Epithelial cell of proximal tubule (primary cell): ENCODE results near the gene CCDC60. TPM values are rescaled to one million over a fixed set of nuclear protein-coding genes. Genes with fewer than 3 reads are reported as not detected.

Source experiments
- DNase-seq: peaks from one replicate; pipeline ENCODE4 v3.0.0-alpha.2; 2011; ENCODE audit warnings: low read depth
- H3K4me3 ChIP-seq: 2 replicates; pipeline ENCODE4 v1.5.1; 2011; ENCODE audit warnings: low read depth, mild to moderate bottlenecking, low read length
- CTCF ChIP-seq: conservative IDR thresholded peaks from 2 replicates; pipeline ENCODE4 v1.5.1; 2012; ENCODE audit warnings: low read depth, mild to moderate bottlenecking, low read length
- total RNA-seq: library from RNA; depleted of rRNA; stranded (reverse); fragments of >200 nt; gene quantifications from 2 replicates; pipeline ENCODE4 v1.2.3, GENCODE V29; 2015

Gene CCDC60
- total RNA-seq, 1 donor from 2014 or later = not detected

GRCh38 chr12:119397540-119397939, 63.0 kb downstream of the CCDC60 start:
- H3K4me3 ChIP-seq = no peak overlapping the region
- DNase-seq = no peak
- no peak for TF ChIP-seq CTCF

DNA sequence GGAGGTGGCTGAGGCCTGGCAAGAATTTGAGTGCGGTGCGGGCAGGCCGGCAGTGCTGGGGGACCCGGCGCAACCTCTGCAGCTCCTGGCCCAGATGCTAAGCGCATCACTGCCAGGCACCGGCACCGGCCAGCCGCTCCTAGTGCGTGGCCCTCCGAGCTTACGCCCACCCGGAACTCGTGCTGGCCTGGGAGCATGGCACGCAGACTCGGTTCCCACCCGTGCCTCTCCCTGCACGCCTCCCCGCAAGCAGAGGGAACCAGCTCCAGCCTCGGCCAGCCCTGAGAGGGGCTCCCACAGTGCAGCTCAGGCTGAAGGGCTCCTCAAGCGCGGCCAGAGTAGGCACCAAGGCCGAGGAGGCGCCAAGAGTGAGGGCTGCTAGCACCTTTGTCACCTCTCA, 63.7 kb downstream of the CCDC60 start:
- no peak overlapping the region for H3K4me3 ChIP-seq
- no peak for DNase-seq
- no peak for TF ChIP-seq CTCF

- DNase-seq = no peak
- no peak for TF ChIP-seq CTCF
- H3K4me3 ChIP-seq = no peak overlapping the region
Measured at GRCh38 chr12:119399301-119399700, 64.8 kb downstream of the CCDC60 start.

GRCh38 chr12:119406308-119406707, 71.8 kb downstream of the CCDC60 start:
- no peak overlapping the region for H3K4me3 ChIP-seq
- no peak for TF ChIP-seq CTCF
- no peak for DNase-seq

DNA sequence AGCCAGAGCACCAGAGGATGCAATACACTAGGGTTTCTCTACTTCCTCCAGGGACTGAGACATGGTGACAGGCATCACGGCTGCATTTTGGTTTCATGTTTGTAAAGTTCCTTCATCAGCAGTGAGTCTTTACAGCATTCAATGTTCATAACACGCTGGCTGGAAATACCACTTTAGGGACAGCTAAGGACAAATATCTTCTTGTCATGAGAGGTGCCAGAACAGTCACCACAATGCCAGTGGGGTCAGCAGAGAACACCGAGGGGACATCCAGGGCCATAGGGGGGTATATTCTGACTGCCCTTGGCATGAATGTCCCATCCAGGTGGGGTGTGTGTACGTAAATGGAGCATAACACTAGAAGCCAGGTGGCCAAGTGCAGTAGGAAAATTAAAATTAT, 72.3 kb downstream of the CCDC60 start:
- DNase-seq = no peak
- H3K4me3 ChIP-seq = no peak overlapping the region
- TF ChIP-seq CTCF = no peak

DNA sequence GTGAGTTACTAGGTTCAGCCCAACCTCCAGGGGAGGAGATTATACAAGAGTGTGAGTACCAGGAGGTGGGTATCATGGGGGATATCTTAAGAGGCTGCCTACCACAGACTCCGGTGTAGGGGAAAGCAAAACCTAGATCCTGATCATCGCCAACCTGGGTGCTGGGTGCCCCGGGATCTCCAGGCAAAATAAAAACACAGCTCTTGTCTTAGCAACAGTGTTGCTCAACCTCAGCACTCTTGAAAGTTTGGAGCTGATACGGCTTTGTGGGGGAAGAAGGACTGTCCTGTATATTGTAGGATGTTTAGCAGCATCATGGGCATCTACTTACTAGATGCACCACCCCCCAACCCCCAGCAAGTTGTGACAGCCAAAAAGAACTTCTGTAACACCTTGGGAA, 74.5 kb downstream of the CCDC60 start:
- no peak for TF ChIP-seq CTCF
- DNase-seq = no peak
- H3K4me3 ChIP-seq = no peak overlapping the region

DNA sequence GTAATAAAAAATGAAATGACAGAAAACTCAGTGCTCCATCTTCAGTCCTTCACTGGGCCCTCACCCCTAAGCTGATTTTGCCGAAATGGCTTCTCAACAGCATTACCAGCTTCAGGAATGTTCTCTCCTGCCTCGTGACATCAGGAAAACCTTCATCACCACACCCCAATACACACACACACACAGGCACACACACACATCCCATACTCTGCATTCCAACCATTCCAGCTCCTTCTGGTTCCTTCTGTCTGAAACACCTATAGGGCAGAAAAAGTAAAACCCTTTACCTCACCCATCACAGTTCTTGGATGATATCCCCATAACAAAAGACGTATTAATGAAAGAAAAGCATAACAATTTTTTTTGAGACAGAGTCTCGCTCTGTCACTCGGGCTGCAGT, 75.9 kb downstream of the CCDC60 start:
- no peak for TF ChIP-seq CTCF
- H3K4me3 ChIP-seq = no peak overlapping the region
- peak; percentile 16 for DNase-seq
